GM18526 (cell line): ENCODE data around the gene WNK2.

Experiments used
- POLR2A ChIP-seq: IDR thresholded peaks from 3 replicates; pipeline ENCODE4 v1.6.1; 2011; ENCODE audit not compliant: insufficient read length; ENCODE audit errors: extremely low read depth

The WNK2 gene

GRCh38 chr9:93155716-93156474 is 28.0 kb upstream of the WNK2 start:
- no peak for TF ChIP-seq POLR2A

- TF ChIP-seq POLR2A, result no peak
These were observed 27.4 kb upstream of the WNK2 start for GRCh38 chr9:93156475-93157008.

DNA sequence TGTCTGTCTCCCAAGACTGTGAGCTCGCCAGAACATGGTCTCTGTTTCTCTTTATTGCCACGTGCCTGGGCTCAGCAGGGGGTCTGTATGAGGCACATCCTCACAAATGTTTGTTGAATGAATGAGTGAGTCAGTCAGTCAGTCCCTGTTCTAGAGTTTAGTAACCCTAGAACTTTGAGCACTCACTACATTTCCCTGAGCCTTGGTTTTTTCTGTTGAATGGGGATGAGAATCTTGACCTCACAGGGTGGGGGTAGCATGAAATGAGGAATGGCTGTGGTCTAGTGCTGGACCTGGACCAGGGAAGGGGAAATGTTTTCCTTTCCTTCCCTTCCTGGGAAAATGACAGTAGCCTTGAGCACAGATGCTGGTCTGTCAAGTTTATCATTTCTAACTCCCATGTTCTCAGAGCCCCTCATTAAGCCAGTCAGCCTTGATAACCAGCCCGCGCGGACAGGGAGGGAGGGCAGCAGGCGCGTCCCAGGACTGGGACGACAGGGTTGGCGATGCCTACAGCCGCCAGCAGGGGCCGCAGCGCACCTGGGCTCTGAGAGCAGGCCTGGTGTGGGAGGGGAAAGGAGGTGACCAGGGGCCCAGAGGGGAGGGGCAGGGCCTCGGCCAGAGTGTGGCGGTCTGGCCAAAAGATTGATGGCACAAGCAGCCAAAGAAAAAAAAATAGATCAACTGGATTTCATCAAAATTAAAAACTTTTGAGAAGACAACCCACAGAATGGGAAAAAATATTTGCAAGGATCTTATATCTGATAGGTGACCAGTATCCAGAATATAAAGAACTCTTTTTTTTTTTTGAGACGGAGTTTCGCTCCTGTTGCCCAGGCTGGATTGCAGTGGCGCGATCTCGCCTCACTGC is 24.1 kb upstream of the WNK2 start:
- no peak for TF ChIP-seq POLR2A

DNA sequence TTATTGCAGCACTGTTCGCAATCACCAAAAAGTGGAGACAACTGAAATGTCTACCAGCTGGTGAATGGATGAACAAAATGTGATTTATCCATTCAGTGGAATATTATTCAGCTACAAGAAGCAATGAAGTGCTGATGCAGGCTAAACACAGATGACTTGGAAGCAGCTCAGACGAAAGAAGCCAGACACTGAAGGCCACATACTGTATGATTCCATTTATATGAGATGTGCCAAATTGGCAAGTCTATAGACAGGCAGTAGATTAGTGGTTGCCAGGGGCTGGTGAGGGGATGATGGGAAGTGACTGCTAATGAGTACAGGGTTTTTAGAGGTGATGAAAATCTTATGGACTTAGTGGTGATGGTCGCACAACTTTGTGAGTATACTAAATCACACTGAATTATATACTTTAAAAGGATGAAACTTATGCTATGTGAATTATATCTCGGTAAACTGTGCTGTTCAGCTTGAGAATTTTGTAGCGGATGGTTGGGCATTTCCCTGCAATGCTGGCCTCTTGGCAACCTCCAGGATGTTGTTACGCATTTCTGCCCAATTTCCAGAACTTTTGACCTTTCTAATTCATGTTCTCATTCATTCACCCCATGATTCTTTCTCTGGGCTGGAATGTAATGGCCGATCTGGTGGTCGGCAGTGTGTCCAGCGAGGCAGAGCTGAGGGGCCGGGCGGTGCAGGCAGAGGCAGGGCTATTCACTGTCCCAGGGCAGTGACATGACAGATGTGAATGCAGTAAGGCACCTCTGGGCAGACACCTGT is 22.0 kb upstream of the WNK2 start:
- no peak for TF ChIP-seq POLR2A

DNA sequence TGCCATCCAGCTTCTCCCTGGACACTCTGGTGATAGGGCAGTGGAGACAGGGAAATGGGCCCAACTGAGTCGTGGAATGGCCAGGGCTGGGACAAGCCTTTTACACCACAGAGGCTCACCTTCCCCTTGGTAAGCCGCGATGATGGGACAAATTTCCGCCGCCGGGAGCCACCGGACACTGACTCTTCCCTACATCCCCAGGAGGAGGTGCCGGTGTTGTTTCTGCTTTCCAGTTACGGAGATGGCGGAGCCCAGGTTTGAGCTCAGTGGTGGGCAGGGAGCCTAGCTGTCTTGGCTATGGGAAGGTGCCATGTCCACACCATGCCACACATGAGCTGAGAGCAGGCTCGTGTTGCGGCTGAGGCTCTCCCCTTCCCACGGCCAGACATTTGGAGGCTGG is 19.9 kb upstream of the WNK2 start:
- TF ChIP-seq POLR2A, result no peak

GRCh38 chr9:93166699-93167098 is 17.2 kb upstream of the WNK2 start:
- no peak for TF ChIP-seq POLR2A

DNA sequence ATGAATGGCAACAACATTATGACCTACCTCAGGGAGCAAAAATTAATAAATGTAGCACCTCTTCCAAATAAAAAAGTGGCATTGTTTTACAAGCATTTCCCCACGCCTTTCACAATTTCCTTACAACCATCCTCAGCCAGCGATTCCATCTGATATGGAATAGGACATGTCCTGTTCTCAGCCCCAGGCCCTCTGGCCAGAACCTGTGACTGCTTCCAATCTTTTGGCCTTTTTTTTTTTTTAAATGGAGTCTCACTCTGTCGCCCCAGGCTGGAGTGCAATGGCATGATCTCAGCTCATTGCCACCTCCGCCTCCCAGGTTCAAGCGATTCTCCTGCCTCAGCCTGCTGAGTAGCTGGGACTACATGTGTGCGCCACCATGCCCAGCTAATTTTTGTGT is 16.8 kb upstream of the WNK2 start:
- no peak for TF ChIP-seq POLR2A

- no peak for TF ChIP-seq POLR2A
These were observed 16.1 kb upstream of the WNK2 start for GRCh38 chr9:93167838-93168237.

GRCh38 chr9:93168581-93168980 is 15.4 kb upstream of the WNK2 start:
- TF ChIP-seq POLR2A, result no peak

DNA sequence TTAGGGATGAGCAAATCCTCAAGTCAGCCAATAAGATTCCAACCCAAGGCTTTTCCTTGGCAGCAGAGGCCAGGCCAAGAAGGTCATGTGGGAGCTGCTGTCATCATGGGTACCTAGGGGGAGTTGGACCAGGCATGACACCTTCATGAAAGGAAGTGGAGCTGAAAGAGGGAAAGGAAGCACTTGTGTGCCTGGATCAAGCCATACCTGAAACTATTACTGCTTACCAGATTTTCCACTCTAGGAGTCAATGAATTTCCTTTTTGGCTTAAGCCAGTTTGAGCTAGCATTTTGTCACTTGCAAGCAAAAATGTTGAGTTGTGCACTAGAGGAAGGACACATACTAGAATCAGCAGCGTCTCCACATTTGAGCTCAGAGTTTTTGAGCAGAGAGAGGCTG is 14.5 kb upstream of the WNK2 start:
- TF ChIP-seq POLR2A, result no peak

GRCh38 chr9:93170571-93170970 is 13.4 kb upstream of the WNK2 start:
- TF ChIP-seq POLR2A, result no peak

DNA sequence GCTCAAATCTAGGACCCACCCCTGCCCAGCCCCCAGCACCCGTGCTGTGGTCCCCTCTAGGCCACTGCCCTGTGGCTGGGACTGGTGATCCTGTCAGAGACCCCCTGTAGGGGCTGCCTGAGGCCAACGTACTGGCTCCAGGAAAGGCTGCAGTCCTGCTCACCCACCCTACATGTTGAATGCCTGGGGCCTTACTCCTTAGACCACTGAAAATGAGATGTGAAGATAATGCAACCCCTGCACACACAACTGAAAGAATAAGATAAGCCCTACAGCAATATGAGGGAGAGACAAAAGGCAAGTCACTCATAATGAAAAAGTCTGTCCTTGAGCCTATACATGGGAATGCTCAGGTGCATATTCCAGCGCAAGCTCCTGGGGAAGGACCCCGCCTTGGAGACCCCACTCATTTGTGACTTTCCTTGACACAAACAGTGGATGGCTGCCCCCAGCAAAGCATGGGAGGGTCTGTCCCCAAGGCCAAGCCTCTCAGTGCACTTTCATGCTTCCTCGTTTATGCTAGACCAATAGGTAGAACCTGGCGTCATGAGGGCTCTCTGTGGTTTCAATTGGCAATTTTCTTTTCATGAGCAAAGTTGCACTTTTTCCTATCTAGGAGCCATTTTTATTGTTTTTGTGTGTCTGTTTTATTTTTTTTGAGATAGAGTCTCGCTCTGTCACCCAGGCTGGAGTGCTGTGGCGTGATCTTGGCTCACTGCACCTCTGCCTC is 12.5 kb upstream of the WNK2 start:
- TF ChIP-seq POLR2A, result no peak

GRCh38 chr9:93172666-93173364 is 11.1 kb upstream of the WNK2 start:
- no peak for TF ChIP-seq POLR2A
